IPS-18c (cell line): Measurements from ENCODE around the gene CFAP99.

Experiments used
- H3K4me3 ChIP-seq: 2 replicates; pipeline ENCODE4 v1.7.0; 2013; ENCODE audit warnings: low read depth, mild to moderate bottlenecking, low read length, moderate library complexity; ENCODE audit not compliant: insufficient read depth
- H3K9me3 ChIP-seq: one replicate; pipeline ENCODE4 v1.6.1; 2013; ENCODE audit warnings: mild to moderate bottlenecking, low read length, moderate library complexity; ENCODE audit not compliant: control insufficient read depth, insufficient read depth

Gene CFAP99

GRCh38 chr4:2387829-2388228 lies 30.9 kb upstream of the CFAP99 start:
- no peaks in the 10 kb centered on the region for H3K9me3 ChIP-seq
- no peak overlapping the region for H3K4me3 ChIP-seq

GRCh38 chr4:2388429-2389182 lies 30.1 kb upstream of the CFAP99 start:
- Histone ChIP-seq H3K4me3 (no peak overlapping the region), H3K9me3 (no peaks in the 10 kb centered on the region)

- H3K4me3 ChIP-seq, result no peak overlapping the region
- no peaks in the 10 kb centered on the region for H3K9me3 ChIP-seq
These were observed 29.1 kb upstream of the CFAP99 start for GRCh38 chr4:2389691-2390090.

GRCh38 chr4:2390146-2390545 lies 28.6 kb upstream of the CFAP99 start:
- Histone ChIP-seq H3K4me3 (no peak overlapping the region), H3K9me3 (no peaks in the 10 kb centered on the region)

- no peak overlapping the region for H3K4me3 ChIP-seq
- H3K9me3 ChIP-seq, result no peaks in the 10 kb centered on the region
These were observed 27.9 kb upstream of the CFAP99 start for GRCh38 chr4:2390784-2391421.

GRCh38 chr4:2393353-2394270 lies 25.1 kb upstream of the CFAP99 start:
- H3K4me3 ChIP-seq, result no peak overlapping the region; the same call in 1 of the 2 replicates
- no peaks in the 10 kb centered on the region for H3K9me3 ChIP-seq

GRCh38 chr4:2394528-2394927 lies 24.2 kb upstream of the CFAP99 start:
- Histone ChIP-seq H3K9me3 (no peaks in the 10 kb centered on the region), H3K4me3 (no peak overlapping the region)

GRCh38 chr4:2395038-2395437 lies 23.7 kb upstream of the CFAP99 start:
- no peaks in the 10 kb centered on the region for H3K9me3 ChIP-seq

GRCh38 chr4:2395584-2395983 lies 23.2 kb upstream of the CFAP99 start:
- Histone ChIP-seq H3K4me3 (no peak overlapping the region), H3K9me3 (no peaks in the 10 kb centered on the region)

More at GRCh38 chr4:2395038-2395437, 23.7 kb upstream of the CFAP99 start:
- H3K4me3 ChIP-seq, result no peak overlapping the region

- H3K4me3 ChIP-seq, result no peak overlapping the region
- H3K9me3 ChIP-seq, result no peaks in the 10 kb centered on the region
These were observed 21.9 kb upstream of the CFAP99 start for GRCh38 chr4:2396781-2397368.

GRCh38 chr4:2397596-2398379 lies 21.0 kb upstream of the CFAP99 start:
- H3K4me3 ChIP-seq, result no peak overlapping the region
- H3K9me3 ChIP-seq, result no peaks in the 10 kb centered on the region

GRCh38 chr4:2399216-2399615 lies 19.5 kb upstream of the CFAP99 start:
- Histone ChIP-seq H3K9me3 (no peaks in the 10 kb centered on the region), H3K4me3 (no peak overlapping the region)

GRCh38 chr4:2399631-2400190 lies 19.0 kb upstream of the CFAP99 start:
- H3K4me3 ChIP-seq, result no peak overlapping the region
- H3K9me3 ChIP-seq, result no peaks in the 10 kb centered on the region

- no peak overlapping the region for H3K4me3 ChIP-seq
- H3K9me3 ChIP-seq, result no peaks in the 10 kb centered on the region
These were observed 17.7 kb upstream of the CFAP99 start for GRCh38 chr4:2400841-2401609.

- Histone ChIP-seq H3K9me3 (no peaks in the 10 kb centered on the region), H3K4me3 (peak overlapping the region; percentile 31; the same call in 1 of the 2 replicates)
These were observed 17.2 kb upstream of the CFAP99 start for GRCh38 chr4:2401610-2401983.
